Measurements from ENCODE around the gene ARHGAP15.

GRCh38 chr2:143171817-143172216, 42.6 kb downstream of the ARHGAP15 start:
- TF ChIP-seq CTCF (IDR thresholded peaks at IDR 0.05) (no peak), POLR2AphosphoS5 (IDR thresholded peaks at IDR 0.05) (no peak), EP300 (IDR thresholded peaks at IDR 0.05) (no peak), POLR2A (IDR thresholded peaks at IDR 0.05) (no peak)

Data from suprapubic skin (tissue), 4 donors.